Fibroblast of villous mesenchyme (primary cell): ENCODE measurements around the gene C1orf105. TPM values are rescaled to one million over a fixed set of nuclear protein-coding genes. Genes with fewer than 3 reads are reported as not detected.

ENCODE experiments used
- DNase-seq: peaks from one replicate; pipeline ENCODE4 v3.0.0-alpha.2; 2010; ENCODE audit warnings: low read depth
- H3K4me3 ChIP-seq: 2 replicates; pipeline ENCODE4 v1.5.1; 2011; ENCODE audit warnings: low read depth, mild to moderate bottlenecking, low read length
- total RNA-seq: library from RNA; depleted of rRNA; stranded (reverse); fragments of >200 nt; gene quantifications from 2 replicates; pipeline ENCODE4 v1.2.3, GENCODE V29; 2012
- TF ChIP-seq, protein P1 (sequence below): IDR thresholded peaks from 2 replicates; pipeline ENCODE4 v1.5.1; 2012; ENCODE audit warnings: low read depth, mild to moderate bottlenecking, low read length; ENCODE audit not compliant: insufficient read depth

C1orf105 gene
- total RNA-seq, 1 donor, result not detected

DNA sequence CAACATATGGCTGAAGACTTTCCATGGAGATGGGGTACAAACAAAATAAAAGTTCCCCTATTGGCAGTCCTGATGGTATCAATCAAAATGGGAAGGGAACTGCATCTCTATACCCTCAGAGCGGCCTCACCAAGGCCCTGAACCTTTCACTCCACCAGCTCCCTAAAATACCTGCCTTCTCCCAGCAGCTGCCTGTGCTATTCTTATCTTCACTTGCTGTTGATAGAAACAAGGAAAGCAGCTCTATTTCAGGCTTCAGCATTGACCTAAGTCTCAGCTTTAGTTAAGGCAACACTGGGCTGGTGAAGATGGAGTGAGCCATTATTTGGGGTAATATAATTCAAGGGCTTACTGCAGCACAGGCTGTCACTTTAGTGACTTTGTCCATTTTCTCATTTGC lies 45.1 kb downstream of the C1orf105 start:
- TF ChIP-seq, protein P1, sequence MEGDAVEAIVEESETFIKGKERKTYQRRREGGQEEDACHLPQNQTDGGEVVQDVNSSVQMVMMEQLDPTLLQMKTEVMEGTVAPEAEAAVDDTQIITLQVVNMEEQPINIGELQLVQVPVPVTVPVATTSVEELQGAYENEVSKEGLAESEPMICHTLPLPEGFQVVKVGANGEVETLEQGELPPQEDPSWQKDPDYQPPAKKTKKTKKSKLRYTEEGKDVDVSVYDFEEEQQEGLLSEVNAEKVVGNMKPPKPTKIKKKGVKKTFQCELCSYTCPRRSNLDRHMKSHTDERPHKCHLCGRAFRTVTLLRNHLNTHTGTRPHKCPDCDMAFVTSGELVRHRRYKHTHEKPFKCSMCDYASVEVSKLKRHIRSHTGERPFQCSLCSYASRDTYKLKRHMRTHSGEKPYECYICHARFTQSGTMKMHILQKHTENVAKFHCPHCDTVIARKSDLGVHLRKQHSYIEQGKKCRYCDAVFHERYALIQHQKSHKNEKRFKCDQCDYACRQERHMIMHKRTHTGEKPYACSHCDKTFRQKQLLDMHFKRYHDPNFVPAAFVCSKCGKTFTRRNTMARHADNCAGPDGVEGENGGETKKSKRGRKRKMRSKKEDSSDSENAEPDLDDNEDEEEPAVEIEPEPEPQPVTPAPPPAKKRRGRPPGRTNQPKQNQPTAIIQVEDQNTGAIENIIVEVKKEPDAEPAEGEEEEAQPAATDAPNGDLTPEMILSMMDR, result no peak
- DNase-seq, result no peak
- no peak overlapping the region for H3K4me3 ChIP-seq

DNA sequence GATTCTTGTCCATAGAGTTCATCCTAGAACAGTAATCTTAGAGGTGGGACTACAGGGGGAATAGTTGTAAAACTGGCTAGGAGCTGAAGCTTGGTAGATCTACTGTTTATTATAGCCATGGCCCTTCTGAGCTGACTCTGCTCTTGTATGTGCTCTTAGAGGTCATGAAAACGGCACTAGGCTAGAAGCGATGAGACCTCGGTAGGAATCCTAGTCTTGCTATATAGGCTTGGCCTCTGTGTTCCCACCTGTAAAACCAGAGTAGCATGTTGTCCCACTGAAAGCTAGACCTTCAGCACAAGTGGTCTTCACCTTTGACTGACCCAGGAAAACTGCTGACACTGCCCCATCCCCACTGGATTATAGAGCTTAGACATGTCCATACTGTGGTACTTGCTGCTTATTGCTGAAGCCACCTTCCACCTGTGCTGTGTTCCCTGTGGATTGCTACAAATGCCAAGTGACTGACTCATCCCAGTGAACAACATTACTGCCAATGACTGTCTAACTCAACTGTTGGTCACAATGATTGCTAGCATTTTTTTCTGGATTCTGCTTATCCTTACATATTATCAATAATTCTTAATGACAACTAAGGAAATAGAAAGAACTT lies 46.4 kb downstream of the C1orf105 start:
- H3K4me3 ChIP-seq, result no peak overlapping the region
- no peak for DNase-seq
- TF ChIP-seq, protein P1, result no peak

DNA sequence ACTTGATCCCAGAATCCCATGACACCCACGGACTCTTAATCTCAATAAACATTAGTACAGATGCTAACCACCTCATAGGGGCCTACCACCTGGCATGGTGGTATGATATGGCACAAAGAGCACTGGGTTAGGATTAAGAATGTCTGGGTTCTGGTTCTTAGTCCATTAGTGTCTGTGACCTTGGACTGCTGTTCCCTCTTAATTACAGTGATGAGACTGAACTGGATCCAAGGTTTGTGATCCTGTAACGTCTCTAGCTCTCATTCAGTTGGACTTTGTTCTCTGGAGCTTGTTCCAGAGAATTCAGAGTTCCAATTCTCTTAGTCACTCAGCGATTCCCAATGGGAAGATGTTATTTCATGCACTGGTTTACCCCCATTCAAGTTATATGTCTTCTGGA lies 47.0 kb downstream of the C1orf105 start:
- TF ChIP-seq, protein P1, result no peak
- DNase-seq, result no peak
- H3K4me3 ChIP-seq, result no peak overlapping the region

- H3K4me3 ChIP-seq, result no peak overlapping the region
- TF ChIP-seq, protein P1, result no peak
- DNase-seq, result no peak
These were observed 47.8 kb downstream of the C1orf105 start for GRCh38 chr1:172468296-172468695.

- TF ChIP-seq, protein P1, result no peak
- DNase-seq, result no peak
- H3K4me3 ChIP-seq, result no peak overlapping the region
These were observed 49.2 kb downstream of the C1orf105 start for GRCh38 chr1:172469717-172470116.

- DNase-seq, result no peak
These were observed 49.7 kb downstream of the C1orf105 start for GRCh38 chr1:172470149-172470548.

GRCh38 chr1:172471666-172472065 lies 51.2 kb downstream of the C1orf105 start:
- no peak for DNase-seq
- TF ChIP-seq, protein P1, result no peak
- no peak overlapping the region for H3K4me3 ChIP-seq

More at GRCh38 chr1:172470149-172470548, 49.7 kb downstream of the C1orf105 start:
- H3K4me3 ChIP-seq, result no peak overlapping the region
- TF ChIP-seq, protein P1, result no peak
